Fibroblast of pulmonary artery (primary cell): Measurements from ENCODE around the gene NOS3.

Experiments
- DNase-seq: peaks from one replicate; pipeline ENCODE4 v3.0.0-alpha.2; 2010; ENCODE audit warnings: low read depth
- H3K4me3 ChIP-seq: replicated peaks from 2 replicates; pipeline ENCODE4 v1.5.1; 2011; ENCODE audit warnings: low read depth, mild to moderate bottlenecking, control low read depth, low read length, moderate library complexity
- TF ChIP-seq, protein P1 (sequence below): IDR thresholded peaks from 2 replicates; pipeline ENCODE4 v1.5.1; 2011; ENCODE audit warnings: mild to moderate bottlenecking, control low read depth, low read length, inconsistent platforms; ENCODE audit errors: missing control alignments

The NOS3 gene

DNA sequence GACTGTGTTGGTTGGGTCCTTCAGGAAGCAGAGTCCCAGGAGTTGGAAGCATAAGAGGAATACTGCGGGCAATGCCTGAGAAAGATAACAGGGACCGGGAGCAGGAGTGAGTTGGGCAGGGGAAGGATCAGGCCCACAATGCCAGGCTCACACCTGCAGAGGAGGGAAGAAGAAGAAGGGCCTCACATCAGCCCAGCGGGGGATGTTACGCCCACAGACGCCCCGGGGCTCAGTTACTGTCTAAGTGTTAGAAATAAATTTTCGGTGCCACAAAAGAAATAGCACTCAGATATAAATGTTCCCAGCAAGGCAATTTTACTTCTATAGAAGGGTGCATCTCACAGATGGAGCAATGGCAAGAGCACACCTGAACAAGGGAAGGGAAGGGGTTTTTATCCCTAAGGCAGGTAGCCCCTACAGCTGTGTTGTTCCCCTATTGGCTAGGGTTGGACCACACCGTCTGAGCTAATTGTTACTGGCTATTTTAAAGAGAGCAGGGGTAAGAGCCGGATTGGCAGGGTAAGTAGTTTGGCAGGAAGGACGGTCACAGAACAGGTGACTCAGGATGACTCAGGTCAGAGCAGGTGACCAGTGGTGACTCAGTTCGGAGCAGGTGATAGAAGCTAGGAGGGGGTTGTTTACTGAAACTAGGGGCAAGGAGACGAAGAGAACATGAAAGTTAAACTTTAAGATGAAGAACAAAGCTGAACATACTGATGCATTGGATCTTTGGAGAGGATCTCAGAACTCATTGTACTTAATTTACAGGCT, at the start of gene NOS3:
TSS of gene NOS3 (plus strand) at position 602 of the 771 bp plus-strand sequence. CDS start 2,787 bp downstream, outside the sequence.
- H3K4me3 ChIP-seq: no peak within 1 kb of the TSS
- DNase-seq: no peak
- TF ChIP-seq, protein P1, sequence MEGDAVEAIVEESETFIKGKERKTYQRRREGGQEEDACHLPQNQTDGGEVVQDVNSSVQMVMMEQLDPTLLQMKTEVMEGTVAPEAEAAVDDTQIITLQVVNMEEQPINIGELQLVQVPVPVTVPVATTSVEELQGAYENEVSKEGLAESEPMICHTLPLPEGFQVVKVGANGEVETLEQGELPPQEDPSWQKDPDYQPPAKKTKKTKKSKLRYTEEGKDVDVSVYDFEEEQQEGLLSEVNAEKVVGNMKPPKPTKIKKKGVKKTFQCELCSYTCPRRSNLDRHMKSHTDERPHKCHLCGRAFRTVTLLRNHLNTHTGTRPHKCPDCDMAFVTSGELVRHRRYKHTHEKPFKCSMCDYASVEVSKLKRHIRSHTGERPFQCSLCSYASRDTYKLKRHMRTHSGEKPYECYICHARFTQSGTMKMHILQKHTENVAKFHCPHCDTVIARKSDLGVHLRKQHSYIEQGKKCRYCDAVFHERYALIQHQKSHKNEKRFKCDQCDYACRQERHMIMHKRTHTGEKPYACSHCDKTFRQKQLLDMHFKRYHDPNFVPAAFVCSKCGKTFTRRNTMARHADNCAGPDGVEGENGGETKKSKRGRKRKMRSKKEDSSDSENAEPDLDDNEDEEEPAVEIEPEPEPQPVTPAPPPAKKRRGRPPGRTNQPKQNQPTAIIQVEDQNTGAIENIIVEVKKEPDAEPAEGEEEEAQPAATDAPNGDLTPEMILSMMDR: no peak

DNA sequence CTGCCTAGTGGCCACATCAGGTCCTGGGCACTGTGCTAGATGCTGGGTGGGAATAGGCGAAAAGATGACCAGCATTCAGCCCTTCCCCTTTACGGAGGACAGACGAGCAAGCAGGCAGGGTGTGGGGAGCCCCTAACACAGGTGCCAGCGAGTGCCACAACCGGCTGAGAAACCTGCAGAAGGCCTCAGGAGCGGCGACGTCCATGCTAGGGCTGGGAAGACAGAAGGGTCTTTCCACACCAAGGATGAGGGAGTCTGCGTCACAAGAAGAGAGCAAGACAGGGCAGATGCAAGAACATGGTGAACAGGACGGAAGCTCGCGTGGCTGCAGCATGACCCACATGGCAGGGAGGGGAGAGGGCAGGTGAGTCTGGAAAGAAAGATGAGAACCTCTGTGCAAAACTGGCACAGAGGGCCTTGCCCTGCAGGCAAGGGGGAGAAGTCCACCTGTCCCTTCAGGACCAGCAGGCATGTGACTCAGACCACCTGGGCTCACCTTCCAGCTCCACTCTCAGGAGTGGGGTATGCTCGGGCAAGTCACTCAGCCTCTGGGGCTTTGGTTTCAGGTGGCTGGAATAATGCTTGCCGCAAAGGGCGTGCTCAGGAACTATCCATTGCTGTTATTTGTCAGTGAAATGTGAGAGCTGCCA, 49.3 kb upstream of the NOS3 start:
- TF ChIP-seq, protein P1: no peak
- no peak for DNase-seq
- H3K4me3 ChIP-seq: no peak overlapping the region

DNA sequence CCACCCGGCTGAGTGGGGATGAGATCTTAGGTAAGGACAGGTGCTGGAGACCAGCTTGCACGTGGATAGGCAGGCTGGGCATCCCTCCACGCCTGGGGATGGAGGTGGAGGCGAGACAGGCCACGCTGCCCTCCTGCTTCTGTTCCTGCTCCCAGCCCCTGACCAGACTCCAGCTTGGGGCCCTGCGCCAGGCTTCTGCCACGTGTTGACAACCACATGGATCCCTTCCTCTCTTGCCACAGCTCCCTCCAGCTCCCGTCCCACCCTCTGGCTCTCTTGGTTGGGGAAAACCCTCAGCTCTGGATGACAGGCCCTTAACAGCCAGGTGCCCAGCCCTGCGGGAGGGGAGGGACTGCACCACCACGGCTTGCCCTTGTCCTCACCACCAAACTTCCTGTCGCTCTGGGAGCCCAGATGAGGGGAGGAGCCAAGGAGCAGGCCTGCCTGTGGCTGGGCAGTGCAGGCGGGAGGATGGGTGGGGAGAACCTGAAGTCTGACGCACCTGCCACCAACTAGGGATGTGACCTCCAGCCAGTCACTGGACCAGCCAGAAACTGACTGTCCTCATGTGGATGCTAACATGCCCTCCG, 48.7 kb upstream of the NOS3 start:
- TF ChIP-seq, protein P1: no peak
- H3K4me3 ChIP-seq: no peak overlapping the region
- DNase-seq: no peak

DNA sequence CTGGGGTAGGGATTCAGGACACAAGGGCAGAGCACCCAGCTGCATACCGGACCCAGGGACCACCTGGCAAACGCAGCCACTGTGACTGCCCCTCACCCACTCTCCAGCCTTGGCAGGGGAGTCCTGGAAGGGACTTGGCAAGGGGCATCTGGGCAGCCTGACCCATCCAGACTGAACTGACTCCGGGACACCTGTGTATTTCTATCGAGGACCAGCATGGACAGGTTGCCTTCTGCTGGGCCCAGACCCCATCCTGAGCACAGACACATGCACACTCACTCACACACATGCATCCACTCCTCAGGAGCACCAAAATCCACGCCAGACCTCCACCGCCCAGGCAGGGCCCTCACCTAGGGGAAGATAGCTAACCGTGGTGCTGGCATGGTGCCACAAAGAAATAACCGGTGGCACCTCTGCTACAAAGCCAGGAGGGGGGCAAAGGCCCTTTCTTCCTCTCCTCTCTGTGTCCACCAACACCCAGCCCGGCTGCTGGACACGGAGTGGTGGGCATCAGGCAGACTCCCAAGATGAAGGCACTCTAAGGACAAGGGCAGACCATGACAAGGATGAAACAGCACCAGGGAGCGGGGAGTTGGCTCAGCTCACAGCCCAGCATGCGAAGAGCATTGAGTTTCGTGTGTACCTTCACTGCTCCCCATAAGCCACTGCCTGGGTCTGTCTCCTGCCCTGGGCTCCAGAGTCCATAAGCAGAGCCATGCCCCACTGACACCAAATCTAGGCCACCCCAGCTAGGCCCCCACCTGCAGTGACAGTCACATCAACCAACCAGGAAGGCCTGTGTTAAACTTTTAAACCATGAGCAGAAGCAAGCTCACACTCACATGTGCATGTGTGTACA, 48.0 kb upstream of the NOS3 start:
- no peak for DNase-seq
- H3K4me3 ChIP-seq: no peak overlapping the region
- TF ChIP-seq, protein P1: no peak

DNA sequence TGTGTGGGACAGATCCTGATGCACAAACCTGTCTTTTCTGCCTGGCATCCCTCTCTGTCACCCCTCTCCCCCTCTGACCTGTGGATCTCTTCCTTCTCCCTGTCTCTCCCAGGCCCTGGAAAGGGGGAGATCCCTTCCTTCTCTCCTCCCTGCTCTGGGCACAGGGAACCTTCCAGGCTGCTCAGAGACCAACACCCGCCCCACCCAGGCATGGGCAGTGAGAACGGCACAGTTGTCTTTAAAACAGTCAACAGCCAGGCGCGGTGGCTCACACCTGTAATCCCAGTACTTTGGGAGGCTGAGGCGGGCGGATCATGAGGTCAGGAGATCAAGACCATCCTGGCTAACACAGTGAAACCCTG, 47.4 kb upstream of the NOS3 start:
- TF ChIP-seq, protein P1: no peak
- no peak overlapping the region for H3K4me3 ChIP-seq
- DNase-seq: no peak
